ENCODE measurements around the gene CREB5. TPM values are rescaled to one million over a fixed set of nuclear protein-coding genes. Genes with fewer than 3 reads are reported as not detected.

The CREB5 gene
- total RNA-seq, 4 donors from 2014 or later, result 0.88 to 31.4 (median 15.9) TPM

- no peak for DNase-seq
- Histone ChIP-seq H3K4me1 (no peaks in the 10 kb centered on the region), H3K4me3 (no peak overlapping the region), H3K9me3 (no peaks in the 10 kb centered on the region), H3K27ac (no peak overlapping the region), H3K36me3 (no peaks in the 10 kb centered on the region), H3K27me3 (no peaks in the 10 kb centered on the region)
- TF ChIP-seq CTCF (IDR thresholded peaks at IDR 0.05) (no peak), POLR2A (IDR thresholded peaks at IDR 0.05) (no peak)
These were observed 312.8 kb downstream of the CREB5 start for GRCh38 chr7:28725045-28725642.

- TF ChIP-seq CTCF (IDR thresholded peaks at IDR 0.05), result no peak
- no peak for TF ChIP-seq POLR2A (IDR thresholded peaks at IDR 0.05)
- no peaks in the 10 kb centered on the region for H3K4me1 ChIP-seq
These were observed 313.6 kb downstream of the CREB5 start for GRCh38 chr7:28725911-28726310.

GRCh38 chr7:28726555-28726954, 314.2 kb downstream of the CREB5 start:
- DNase-seq, result no peak
- peaks cover 0 to under 1% (median 0%) of the 10 kb centered on the region in 4 donors for H3K4me1 ChIP-seq
- H3K27me3 ChIP-seq, result no peaks in the 10 kb centered on the region
- no peak overlapping the region for H3K4me3 ChIP-seq
- H3K27ac ChIP-seq, result no peak overlapping the region
- TF ChIP-seq POLR2A (IDR thresholded peaks at IDR 0.05), result no peak
- no peak for TF ChIP-seq CTCF (IDR thresholded peaks at IDR 0.05)
- no peaks in the 10 kb centered on the region for H3K9me3 ChIP-seq
- no peaks in the 10 kb centered on the region for H3K36me3 ChIP-seq

More at GRCh38 chr7:28725911-28726310, 313.6 kb downstream of the CREB5 start:
- no peak overlapping the region for H3K4me3 ChIP-seq
- DNase-seq, result no peak
- H3K27me3 ChIP-seq, result no peaks in the 10 kb centered on the region
- H3K27ac ChIP-seq, result no peak overlapping the region
- H3K36me3 ChIP-seq, result no peaks in the 10 kb centered on the region
- H3K9me3 ChIP-seq, result no peaks in the 10 kb centered on the region

- Histone ChIP-seq H3K27ac (no peak overlapping the region), H3K4me3 (no peak overlapping the region), H3K9me3 (no peaks in the 10 kb centered on the region), H3K4me1 (peaks cover 0 to 3% (median 0%) of the 10 kb centered on the region in 4 donors), H3K27me3 (no peaks in the 10 kb centered on the region), H3K36me3 (no peaks in the 10 kb centered on the region)
- no peak for DNase-seq
- no peak for TF ChIP-seq CTCF (IDR thresholded peaks at IDR 0.05)
- TF ChIP-seq POLR2A (IDR thresholded peaks at IDR 0.05), result no peak
These were observed 317.0 kb downstream of the CREB5 start for GRCh38 chr7:28729281-28729680.

GRCh38 chr7:28729727-28730126, 317.4 kb downstream of the CREB5 start:
- peaks cover 0 to 3% (median 0%) of the 10 kb centered on the region in 4 donors for H3K4me1 ChIP-seq

More at GRCh38 chr7:28729727-28730126, 317.4 kb downstream of the CREB5 start:
- Histone ChIP-seq H3K27ac (no peak overlapping the region), H3K36me3 (no peaks in the 10 kb centered on the region), H3K9me3 (no peaks in the 10 kb centered on the region), H3K27me3 (no peaks in the 10 kb centered on the region), H3K4me3 (no peak overlapping the region)
- TF ChIP-seq CTCF (IDR thresholded peaks at IDR 0.05) (no peak), POLR2A (IDR thresholded peaks at IDR 0.05) (no peak)
- no peak for DNase-seq
